ENCODE results near the gene HMG20A.

HMG20A gene

DNA sequence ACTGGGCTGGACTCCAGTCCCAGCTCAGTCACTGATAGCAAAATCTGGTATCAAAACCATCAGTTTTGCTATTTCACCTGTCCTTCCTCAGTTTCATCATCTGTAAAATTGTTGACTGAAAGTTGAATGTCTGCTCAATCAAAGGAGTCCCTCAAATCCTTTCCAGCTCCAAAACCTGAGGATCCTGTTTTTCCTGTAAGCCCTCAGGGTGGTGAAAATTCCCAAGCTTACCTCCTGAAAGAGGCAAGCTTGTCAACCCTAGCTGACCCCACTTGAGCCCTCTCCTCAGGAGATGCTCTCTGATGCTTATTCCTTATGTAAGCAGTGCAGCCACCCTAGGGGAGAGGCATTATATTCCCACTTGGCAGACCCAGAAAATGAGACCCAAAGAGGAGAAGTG, 82.6 kb downstream of the HMG20A start:
- DNase-seq = no peak

DNA sequence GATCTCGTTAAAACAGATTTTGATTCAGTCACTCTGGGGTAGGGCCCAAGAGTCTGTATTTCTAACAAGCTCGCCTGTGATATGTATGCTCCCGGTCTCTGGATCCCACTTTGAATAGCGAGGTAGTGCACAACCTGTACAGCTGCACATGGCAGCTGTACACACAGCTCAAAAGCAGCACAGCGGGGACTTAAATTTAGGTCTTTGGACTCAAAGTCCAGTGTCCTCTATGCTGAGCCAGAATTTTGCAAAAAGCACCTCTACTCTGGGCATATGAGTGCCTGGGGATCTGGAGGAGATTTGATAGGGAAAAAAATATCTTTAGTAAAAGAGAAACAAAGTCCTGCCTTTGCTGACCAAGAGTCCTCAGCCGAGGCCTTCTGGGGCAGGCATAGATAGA, 83.1 kb downstream of the HMG20A start:
- DNase-seq = no peak

DNA sequence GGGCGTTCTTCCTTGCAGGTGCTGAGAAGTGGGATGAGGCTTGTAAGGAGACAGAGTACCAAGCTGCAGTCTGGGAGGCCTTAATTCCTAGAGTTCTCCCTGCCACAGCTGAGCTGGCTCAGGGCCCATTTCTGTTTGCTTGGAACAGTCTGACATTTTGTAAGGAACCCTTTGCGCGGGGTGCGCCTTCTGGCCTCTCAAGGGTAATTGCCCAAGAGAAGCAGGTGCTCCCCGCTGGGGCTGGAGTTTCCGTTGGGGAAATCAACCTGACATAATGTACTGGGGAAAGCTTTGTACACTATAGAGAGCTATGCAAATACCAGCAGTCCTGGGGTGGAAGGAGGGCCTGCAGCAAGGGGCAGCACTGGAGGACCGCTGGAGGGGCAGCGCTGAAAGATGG, 83.6 kb downstream of the HMG20A start:
- no peak for DNase-seq

DNA sequence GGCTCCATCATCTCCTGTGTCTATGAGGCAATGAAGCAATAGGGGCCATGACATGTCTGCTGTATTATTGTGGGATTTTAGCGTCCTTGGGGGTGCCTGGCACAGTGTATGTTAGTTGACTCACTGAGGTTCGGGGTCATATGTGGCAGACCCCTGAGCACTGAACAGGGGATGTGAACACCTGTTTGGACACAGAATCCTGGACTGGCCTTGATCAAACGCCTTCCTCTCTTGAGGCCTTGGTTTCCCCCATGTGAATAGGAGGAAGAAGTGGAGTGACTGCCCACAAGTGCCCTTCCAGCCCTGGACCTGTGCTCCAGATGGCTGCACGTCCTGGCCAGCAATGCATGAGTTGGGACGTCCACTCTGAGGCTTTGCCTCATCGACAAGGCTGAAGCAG, 84.2 kb downstream of the HMG20A start:
- no peak for DNase-seq

DNA sequence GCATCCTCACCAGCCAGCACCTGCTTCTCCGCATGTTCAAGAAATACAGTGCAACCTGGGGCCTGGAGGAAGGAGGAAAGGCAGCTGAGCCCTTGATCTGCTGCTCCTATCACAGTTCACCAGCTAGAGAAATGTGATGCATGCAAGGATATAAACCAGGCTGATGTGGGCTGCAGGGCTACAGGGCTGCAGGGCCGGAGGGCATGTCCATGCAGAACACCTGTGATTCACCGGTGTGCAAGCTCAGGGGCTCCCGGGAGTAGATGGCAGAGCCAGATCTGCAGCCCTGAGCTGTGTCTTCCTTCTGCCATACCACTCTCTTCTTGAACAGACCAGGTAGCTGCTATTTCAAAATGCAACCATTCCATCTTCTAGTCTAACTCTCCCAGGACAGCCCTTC, 84.9 kb downstream of the HMG20A start:
- DNase-seq = no peak

DNA sequence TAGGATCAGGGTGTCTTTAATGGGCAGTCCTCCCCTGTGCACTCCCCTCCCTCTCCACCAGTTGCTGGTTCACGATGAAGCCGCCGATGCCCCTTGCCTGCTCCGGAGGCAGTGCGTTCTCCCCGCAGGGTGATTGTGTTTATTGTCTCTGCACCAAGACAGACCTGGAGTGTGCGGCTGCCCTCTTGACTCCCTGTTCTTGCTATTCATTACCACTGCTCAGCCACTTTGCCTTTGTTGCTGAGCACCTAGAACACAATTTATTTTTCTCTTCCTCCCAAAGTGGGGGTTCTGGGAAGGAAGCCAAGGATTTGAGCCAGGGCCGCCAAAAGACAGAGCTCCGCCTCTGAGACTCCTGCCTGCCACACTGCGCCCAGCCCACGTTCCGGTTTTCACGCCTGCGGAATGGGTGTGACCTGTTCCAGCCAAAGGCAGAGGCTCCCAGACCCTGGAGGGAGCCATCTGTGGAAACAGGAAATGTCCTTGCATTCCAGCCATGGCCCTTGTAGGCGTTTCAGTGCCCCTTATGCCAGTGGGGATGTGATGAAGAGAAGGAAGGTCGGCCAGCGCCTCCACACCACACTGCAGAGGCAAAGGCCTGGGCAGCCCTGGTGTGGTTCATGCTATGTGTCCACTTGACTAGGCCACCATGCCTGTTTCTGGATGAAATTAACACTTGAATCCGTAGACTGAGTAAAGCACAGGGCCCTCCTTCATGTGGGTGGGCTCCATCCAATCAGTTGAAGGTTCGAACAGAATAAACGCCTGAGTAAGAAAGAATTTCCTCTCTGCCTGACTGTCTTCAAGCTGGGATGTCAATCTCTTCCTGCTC, 85.8 kb downstream of the HMG20A start:
- DNase-seq = no peak

DNA sequence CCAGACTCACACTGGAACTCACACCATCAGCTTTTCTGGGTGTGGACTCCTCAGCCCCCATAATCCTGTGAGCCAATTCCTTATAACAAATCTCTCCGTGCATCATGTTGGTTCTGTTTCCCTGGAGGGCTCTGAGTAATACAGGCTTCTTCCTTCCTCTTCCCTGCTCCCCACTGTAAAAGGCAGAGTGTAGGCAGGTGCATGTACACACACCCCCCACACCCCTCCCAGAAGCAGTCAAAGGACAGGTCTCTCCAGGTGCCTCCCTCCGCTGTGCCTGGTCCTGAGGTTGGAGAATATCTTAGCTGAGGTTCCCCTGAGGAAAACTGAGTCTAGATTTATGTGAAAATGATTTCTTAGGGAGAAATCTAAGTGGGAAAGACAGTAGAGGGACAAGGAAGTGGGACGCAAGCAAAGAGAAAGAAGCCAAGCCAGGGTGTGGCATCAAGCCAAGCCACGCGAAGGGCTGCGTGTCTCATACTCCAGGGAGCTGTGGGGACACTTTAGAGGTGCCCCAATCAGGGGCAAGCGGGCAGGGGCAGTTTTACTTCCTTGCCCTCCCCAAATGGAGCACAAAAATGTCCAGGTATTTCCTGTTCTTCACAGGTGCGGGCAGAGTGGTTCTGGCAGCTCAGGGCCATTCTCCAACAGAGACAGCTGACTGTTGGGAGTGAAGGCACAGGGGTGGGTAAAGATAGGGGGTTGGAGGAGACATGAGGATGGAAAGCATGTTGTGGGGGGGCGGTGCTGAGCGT, 86.6 kb downstream of the HMG20A start:
- DNase-seq = no peak

DNA sequence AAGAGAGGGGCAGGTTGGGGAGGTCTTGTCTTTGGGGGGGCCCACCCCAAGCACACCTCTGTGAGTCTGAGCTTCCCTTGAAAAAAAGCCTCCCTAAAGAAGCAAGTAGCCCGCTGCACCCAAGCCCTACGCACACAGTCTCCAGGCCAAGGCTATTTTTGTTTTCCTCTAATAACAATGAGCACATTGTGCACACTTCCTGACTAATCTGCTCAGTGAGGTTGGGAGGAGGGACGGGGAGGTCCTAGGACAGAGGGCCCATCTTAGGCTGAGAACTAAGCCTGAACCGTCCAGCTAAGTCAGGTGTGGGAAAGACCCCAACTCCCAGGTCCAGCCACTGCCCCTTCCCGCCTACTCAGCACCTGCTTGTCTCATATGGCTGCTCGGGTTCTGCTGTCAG, 87.2 kb downstream of the HMG20A start:
- DNase-seq = no peak

DNA sequence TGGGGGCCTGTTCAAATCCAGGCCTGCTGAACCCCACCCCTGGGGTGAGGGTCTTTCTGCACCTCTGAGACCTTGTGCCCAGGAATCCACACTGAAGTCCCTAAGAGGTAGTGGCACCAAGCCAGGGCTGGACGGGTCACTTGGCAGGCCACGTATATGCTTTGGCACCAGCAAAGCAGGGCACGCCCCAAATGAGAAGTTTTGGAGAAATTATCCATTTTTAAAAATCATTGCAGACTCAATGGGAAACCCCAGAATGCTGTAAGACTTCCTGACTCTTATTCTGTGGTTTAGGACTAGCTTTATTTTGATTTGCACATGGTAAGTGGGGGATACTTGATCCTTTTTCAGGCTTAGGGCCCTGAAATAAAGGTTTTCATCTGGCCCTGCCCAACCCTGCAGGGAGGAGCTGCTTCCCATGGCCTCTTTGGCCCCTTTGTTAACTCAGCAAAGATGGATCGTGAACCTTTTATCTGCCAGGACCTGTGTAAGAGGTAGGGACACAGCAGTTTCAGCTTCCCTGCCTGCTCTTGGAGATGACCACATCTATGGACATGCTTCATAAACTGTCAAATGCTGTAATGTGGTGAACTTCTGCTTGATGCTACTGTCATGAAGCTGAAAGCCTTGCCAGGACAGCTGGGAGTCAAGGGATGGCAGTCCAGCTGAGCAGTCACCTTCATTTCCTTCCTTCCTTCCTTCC, 88.0 kb downstream of the HMG20A start:
- no peak for DNase-seq

DNA sequence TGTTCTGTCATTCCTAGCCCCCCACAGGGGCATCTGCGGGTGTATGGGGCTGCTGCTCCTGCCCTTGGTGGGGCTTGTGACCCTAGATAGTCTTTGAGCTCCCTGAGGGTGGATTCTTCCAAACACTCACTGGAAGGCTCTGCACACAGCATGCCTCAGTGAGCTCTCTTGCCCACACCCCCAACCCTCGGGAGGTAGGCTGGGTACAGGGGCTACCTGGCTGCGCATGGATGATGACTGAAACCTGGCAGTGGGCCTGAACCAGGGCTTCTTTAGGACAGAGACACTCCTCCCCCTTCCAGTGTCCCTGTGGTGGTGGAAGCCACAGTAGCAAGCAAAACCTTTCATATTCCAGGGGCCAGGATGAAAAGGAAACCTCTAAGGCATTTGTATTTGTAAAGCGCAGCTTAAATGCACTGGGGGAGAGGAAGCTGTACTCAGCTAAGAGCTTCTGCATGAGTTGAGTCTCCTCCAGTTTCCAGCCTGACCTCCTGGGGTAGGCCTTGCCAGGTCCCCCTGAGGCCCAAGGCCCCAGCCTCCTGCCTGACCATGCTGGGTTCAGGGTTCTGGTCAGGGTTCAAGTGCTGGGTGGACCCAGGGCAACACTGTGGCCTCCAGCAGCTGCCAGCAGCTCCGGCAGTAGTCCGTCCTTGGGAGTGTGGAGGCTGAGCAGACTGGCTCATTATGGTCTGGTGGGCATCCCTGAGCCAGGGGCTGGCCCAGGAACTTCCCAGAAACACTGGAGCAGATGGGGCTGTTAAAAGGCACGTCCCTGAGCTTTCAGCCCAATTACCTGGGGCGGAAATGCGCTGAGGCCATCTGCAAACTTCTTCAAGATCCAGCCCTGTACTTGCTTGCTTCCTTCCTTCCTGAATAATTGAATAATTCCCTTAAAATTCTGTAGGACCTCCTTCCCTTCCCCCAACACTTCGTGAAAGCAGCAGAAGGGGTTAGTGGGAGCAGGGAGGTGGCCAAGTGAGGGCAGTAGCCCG, 89.7 kb downstream of the HMG20A start:
- no peak for DNase-seq

DNA sequence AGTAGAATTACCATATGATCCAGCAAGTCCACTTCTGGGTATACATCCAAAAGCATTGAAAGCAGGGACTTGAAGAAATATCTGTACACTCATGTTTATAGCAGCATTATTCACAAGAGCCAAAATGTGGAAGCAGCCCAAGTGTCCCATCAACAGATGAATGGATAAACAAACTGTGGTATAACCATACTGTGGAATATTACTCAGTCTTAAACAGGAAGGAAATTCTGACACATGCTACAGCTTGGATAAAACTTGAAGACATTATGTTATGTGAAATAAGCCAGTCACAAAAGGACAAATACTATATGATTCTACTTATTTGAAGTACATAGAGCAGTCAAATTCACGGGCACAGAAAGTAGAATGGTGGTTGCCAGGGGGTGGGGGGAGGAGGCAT, 91.2 kb downstream of the HMG20A start:
- DNase-seq = no peak

DNA sequence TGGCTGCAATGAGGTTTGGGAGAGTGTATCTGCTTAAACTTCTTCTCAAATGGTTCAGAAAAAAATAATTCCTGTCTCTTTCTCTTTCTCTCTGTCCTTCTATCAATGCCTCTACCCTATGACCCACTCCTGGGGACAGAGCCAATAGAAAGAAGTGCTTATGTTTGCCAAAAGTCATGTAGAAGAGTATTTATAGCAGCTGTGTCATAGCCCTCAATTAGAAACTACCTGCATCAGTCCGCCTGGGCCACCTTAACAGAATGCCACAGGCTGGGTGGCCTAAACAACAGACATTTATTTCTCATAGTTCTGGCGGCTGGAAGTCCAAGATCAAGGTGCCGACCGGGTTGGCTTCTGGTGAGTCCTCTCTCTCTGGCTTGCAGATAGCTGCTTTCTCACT, 92.5 kb downstream of the HMG20A start:
- DNase-seq = no peak

DNA sequence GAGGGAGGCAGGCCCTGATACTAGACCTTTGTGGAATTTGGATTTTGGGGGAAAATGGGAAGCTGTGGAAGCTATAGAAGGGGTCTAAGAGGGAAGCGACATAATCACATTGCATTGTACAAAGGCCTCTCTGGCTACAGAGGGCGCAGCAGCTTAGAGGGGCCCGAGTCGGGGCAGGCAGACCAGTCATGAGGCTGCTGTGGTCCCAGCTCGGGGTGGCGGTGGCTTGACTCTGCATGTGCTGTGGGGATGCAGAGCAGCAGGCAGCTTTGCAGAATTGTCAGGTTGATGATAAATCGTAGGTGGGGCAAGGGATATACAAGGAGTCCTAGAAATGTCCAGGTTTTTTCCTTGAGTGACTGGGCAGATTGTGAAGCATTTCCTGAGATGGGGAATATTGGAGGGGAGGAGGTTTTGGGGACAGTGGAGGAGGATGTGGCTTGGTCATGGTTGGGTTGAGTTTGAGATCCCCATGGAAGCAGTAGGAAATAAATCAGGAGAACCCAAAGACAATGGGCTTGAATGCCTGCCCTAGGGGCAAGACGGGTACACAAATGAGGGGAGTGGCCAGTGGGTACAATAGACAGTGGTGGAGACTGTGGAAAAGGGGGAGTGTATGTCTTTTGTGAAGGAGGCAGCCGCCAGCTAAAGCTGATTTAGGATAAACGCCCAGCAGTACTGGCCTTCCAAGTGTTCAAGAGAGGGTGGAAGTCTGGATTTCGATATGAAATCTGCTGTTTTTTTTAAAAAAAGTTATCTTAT, 94.1 kb downstream of the HMG20A start:
- no peak for DNase-seq

DNA sequence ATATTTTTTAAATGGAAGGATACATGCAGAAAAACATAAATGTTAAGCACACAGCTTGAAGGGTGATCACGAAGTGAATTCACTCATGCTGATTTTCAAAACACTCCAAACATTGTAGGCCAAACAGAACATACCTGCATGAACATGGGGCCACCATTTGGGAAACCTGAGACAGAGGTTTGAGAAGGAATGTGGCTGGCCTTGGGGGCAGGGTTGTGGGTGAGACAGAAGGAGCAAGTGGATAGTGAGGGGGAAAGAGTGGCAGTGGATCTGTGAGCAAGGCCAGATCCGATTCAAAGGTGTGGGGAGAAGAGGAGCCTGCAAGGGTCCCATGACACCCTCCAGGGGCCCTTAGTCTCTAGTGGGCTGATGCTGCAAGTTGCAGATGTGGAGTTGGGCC, 94.9 kb downstream of the HMG20A start:
- no peak for DNase-seq

DNA sequence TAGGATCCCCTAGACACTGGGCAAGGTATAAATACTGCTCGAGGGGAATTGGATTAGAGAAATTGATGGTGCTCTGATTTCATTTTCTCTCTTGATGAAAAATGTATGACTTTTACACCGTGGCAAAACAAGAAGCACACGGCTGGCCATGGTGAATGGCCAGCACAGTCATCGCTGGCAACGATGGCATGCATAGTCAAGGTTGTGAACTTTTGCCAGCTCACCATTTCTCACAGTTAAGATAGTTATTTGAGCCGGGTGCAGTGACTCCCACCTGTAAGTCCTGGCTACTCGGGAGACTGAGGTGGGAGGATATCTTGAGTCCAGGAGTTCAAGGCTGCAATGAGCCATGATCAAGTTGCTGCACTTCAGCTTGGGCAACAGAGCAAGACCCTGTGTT, 95.4 kb downstream of the HMG20A start:
- no peak for DNase-seq

DNA sequence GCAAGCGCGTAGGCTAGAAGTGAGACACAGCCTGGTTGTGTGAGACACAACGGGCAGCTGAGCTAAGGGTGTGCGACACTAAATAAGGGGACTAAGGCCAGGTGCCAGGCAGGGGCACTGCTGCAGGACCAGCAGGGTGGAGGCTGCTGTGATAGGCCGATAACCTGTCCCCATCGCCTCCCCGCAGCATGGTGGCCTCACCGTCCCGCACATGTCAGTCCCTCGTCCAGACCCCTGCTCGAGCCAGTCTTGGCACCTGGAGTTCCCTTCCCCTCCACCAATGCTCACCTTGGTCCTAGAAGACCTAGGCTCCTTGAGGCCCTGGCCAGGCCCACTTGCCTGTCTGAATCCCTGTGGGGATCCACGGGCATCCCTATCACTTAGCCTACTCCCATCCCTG, 96.1 kb downstream of the HMG20A start:
- DNase-seq = no peak

DNA sequence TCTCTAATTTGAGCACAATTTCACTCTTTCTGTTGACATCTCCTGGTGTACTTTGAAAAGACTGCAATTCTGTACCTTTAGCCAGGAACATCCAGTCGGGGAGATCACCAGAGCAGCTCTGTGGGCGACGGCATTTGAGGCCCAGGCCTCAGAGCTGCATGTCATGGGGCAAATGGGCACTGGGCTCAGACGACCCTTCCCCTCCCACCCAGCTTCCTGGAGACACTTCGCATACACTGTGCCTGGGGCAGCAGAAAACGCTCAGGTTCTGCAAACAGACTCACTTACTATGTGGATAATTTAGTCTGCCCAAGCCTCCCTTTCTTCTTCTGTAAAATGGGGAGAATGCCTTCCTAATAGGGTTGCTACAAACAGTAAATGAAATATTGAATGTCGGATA, 96.9 kb downstream of the HMG20A start:
- DNase-seq = no peak

DNA sequence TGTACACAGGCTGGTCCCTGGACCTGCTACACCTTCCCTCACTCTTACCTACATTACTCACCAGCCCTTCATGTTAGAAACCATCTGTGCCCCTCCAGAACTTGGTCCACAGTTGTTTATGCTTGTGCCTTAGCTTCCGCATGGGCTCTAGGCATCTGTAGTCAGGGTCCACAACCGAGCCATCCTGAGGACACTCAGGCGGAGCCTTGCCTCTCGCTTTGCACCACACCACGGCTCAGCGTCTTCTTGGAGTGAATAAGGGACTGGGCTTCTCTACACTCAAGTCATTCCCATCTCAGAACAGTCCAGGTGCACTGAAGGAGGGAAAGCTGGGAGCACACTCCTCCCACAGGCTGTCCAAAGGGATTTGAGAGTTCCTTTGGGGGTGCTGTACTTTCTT, 97.8 kb downstream of the HMG20A start:
- no peak for DNase-seq

DNA sequence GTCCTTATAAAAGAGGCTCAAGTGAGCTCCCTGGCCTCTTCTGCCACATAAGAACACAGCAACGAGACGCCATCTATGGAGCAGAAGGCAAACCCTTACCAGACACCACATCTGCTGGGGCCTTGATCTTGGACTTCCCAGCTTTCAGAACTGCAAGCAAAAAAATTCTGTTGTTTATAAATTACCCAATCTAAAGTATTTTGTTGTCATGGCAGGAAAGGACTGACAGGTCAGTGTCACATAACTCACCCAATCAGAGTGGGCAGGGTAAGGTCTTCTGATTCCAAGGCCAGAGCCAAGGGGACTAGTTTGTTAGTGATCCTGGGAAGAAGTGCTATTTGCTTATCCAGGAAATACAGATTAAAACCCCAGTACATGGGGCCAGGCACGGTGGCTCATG, 98.9 kb downstream of the HMG20A start:
- no peak for DNase-seq

DNA sequence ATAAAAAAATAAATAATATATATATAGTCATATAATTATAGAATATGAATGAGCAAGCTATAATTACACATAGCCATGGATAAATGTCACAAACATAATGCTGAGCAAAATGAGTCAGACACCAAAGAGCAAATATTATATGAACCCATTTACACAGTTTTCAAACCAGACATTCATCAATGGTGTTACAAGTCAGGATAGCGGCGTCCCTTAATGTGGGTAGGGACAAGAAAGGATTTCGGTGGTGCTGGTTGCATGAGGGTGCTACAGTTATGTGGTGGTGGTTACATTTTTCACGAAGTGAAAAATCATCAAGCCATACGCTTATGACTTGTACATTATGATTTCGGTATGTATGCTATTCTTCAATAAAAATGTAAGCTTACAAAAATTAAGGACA, 100.5 kb downstream of the HMG20A start:
- no peak for DNase-seq

DNA sequence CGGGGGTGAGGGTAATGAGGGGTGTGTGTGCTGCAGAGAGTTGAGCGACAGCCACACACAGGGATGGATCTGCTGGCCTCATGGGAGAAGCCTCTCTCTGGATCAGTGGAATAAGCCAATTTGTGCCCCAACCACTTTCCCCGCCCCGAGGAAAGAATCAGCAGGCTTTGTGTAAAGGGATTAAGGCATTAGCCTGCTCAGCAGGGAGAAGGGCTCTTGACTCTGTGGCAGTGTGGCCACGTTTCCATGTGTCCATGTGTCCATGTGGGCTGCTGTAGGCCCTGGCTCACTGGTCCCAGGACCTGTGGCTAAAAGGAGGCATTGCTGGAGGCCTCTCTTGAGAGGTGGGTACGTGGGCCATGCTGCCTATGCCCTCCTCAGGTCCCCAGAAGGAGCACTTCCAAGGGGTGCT, 104.7 kb downstream of the HMG20A start:
- DNase-seq = no peak

Data from stimulated activated naive CD4-positive, alpha-beta T cell (primary cell).